ENCODE measurements around the gene GOT1.

Gene GOT1

DNA sequence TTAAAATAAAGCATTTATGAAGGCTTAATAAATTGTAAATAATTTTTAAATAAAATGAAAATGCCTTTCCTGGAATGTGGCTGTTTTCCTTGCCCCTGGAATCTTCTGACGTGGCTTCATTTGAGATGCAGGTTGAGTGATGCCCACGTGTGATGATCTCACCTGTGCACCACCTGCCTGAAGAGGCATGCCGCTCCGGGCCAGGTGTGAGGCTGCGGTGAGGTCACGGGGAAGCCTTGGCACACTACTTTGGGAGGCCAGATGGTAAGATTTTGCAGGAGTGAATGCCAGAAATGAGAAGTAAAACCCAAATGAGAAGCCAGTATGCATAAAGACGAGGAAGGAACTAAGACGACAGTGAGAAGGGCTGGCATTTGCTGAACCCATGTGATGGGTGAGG, 36.2 kb downstream of the GOT1 start:
- no peak for DNase-seq

DNA sequence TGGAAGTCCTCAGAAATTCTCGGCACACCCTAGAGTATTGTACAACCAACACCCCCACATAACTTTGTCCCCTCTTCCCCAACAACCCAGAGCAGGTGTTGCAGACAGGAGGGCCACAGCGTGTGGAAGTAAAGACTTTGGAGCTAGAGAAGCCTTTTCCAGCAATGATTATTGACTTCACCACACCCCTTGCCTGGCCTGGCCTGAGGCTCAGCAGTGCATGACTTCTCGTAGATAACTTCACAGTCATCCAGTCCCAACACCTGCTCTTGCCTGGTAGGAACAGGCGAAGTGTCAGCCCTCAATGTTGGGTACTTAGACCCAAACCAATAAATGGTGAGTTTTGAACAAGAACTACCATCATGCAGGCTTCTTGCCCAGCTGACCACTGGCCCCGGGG, 36.7 kb downstream of the GOT1 start:
- no peak for DNase-seq

DNA sequence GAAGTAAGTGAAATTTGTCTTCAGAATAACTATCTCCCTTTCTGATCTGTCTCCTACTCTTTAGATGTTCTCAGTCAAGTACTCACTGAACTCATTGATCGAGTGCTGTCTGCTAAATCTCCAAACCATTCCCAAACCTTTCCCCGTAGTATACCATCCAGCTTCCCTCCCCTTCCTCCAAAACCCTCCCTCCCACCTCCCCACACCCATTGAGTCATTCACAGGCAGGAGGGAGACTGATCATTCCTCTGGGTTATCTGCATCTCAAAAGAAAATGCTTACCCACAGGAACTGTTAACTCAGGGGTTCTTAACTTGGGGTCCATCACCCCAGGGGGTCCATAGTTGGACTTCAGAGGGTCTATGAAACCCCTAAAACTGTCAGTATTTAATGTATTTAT, 37.4 kb downstream of the GOT1 start:
- DNase-seq, result no peak

DNA sequence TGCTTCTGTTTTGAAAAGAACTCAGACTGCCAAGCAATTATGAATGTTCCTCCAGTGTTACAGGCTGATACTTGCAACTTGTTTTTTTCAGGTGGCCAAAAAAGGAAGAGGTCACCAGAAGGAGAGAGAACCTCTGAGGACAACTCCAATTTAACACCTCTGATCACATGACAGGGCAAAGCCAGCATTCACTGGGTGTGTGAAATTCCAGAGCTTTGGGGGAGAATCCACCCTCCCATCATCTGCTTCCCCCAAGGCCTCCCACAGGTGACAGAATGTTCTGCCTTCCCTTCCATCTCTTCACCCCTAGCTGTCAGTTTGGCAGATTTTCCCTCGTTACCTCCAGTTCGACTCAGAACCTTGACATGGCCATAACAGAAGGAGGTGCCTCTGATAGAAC, 39.1 kb downstream of the GOT1 start:
- no peak for DNase-seq

DNA sequence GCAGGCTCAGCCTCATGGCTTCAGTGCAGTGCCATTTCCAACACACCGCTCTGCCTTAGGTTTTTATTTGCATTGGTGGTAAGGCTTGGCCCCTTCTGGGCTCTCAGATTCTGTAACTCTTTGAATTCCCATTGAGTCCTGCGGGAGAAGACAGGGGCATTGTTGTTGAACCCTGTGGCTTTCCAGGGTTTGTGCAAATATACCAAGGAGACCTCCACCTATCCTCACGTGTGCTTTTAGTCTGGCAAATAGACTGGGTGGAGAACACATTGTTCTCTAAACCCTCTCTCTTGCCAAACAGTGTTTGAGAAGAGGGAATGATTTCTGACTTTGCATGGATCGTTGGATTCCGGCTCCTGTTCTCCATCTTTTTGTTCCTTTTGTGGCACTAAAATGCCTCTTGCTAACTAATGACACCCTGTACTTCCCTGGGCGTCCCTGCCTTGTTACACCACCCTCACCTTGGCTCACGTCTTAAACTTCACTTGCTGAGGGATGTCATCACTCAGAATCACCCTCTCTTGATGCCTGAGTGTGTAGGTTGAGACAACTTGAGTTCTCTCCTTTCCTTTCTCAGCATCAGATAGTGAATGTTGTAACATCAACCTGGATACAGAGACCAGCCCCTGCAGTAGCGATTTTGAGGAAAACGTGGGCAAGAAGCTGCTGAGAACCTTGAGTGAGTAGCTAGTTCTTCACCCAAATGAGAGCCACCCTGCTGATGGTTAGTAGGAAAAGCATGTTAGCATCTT, 40.5 kb downstream of the GOT1 start:
- no peak for DNase-seq

DNA sequence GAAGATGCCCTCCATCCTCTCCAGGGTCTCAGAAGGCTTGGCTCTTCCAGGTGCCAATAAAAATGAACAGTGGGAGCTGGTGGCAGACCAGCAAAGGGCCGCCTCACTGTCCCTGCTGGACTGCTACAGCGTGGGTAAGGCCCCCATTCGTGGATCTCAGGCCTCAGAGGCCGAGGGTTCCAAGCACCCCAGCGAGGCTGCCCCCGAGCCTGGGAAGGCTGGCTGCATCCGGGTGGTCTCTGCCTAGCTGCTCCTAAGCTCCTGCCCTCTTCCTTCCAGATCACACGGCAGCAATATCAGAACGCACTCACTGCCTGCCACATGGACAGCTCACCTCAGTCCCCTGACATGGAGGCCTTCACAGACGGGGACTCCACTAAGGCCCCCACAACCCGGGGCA, 42.9 kb downstream of the GOT1 start:
- DNase-seq, result no peak

DNA sequence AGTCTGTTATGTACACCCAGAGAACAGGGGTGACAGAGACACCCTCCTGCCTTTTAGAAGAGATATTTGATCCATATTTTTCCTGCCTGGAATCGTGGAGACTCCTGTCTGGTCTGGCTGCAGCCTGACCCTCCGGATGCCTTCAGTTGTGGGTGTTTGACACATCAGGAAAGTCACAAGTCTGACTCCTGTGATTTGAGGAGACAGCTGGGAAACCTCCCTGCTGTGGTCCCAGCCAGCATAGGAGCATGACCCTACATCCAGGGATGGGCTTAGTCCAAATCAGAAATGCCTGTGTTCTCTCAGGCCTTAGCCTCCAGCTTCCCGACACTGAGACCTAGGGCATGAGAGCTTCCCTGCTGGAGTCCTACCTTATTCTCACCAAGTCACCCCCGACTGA, 43.4 kb downstream of the GOT1 start:
- DNase-seq, result no peak

DNA sequence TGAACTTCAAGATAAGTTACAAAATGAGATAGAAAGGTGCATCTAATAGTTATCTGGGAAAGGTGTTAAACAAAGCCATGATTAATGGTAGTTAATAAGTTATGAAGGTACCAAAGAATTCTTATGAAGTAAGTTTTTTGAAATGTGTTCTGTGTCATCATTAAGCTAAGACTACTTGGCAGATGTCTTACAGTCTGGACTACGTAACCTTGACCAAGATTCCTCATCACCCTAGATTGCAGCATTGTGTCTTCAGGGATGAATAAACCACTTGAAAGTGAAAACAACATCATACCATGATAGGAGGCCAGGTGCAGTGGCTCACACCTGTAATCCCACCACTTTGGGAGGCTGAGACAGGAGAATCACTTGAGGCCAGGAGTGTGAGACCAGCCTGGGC, 48.2 kb downstream of the GOT1 start:
- no peak for DNase-seq

DNA sequence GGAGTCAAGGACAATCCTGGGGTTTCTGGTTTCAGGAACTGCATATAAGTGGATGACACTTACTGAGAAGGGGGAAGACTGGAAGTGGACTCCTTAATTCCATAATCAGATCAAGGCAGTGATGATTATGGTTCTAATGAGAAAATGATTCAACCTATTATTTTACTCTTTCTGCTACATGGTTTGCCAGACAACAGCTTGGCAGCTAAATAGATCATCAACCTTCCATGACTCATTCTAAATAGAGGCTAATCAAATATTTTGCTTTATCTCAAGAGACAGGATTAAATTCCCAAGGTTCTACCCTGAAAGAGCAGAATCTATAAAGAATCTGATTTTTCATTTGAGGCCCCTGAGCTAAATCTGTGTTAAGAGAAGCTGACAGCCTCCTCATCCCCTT, 55.0 kb downstream of the GOT1 start:
- no peak for DNase-seq

DNA sequence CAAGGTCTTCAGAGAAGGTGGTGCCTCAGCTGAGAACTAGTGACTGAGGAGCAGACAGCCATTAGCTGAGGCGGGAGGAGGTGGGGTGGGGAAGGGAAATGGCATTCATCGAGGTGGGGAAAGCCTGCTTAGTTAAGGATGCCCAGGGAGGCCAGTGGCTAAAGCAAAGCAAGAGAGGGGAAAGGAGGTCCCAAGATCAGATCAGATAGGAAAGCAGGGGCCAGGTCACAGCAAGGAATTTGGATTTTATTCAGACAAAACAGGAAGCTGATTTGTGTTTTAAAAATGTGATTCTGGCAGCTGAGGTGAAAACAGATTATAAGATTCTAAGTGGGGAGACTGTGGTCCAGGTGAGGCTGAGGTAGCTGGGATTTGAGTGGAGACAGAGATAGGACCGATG, 55.5 kb downstream of the GOT1 start:
- DNase-seq, result no peak

DNA sequence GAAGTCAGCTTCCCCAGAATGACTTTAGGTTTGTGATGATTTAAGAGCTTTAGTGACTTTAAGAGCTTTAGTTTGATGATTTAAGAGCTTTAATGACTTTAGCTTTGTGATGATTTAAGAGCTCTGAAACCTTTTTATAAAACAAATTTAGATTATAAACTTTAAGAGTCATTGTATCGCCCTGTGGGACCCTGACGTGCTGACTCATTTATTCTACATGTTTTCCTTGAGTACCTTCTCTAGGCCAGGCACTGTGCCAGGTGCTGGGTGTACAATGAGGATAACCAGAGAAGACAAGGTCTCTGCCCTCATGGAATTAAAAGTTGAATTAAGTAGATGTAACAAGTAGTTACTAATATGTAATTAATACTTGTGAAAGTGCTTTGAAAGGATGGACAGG, 55.9 kb downstream of the GOT1 start:
- no peak for DNase-seq

DNA sequence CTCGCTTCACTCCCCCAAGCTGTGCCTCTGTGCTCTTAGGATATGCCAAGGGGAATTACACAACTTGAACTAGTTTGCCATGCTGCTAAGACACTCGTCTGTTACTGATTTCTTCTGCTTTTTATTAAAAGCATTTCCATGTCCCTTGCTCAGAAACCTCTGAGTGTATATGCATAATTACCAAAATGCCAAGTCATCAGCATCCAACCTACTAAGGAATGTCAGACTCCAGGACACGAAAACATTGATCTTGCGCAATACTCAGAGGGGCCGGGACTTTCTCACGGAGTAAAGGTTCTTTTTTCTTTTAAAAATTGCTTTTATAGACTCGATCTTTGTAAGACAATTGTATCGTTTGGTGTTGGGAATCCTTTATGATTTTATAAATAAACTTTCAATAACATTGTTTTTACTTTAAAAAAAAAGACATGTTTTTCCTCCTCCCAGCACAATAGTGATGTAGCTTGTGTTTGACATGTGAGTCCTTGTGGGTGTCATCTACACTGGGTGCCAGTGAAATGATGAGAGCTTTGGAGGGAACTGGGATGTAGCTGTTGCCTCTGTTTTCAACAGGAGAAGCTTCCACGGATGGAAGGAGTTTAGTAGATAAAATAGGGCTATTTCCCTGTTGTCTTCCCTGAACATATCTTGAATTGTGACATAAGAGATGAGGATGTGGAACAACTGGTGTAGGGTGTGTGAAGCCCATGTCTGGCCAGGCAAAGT, 57.7 kb downstream of the GOT1 start:
- no peak for DNase-seq

DNA sequence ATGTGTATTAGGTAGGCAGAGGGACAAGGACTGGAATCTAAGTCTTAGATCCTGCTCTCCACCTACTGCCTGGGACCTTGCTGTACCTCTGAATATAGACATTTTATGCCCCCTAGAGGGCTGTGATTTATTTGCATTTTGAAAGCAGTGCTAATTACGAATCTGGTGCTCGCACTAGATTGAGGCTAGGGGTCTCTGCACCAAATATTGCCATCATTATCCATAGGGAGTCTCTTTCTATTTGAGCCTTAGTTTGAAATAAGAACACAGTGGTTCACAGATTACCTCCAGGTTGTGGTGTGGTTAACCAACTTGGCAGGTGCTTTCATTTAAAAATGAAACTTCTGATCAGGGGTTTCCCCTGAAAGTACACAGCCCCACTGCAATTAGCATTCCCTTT, 59.4 kb downstream of the GOT1 start:
- DNase-seq, result peak; percentile 14

DNA sequence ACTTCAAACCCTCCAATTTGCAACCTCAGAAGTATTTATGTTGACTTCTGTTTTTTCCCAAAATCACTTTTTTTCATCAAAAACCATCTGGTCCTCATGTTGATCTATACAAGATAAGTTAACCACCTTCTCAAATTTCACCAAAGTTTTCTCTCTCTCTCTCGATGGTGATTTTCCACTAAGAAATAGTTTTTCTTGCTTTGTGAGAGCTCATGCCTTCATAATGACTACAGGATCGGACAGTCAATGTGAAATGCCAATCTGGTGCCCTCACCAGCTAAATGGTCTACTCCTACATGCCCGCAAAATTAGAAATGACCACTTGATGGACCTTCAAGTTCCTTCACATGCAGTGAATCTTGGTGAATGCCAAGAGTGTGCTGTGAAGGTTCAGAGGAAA, 60.9 kb downstream of the GOT1 start:
- DNase-seq, result no peak

DNA sequence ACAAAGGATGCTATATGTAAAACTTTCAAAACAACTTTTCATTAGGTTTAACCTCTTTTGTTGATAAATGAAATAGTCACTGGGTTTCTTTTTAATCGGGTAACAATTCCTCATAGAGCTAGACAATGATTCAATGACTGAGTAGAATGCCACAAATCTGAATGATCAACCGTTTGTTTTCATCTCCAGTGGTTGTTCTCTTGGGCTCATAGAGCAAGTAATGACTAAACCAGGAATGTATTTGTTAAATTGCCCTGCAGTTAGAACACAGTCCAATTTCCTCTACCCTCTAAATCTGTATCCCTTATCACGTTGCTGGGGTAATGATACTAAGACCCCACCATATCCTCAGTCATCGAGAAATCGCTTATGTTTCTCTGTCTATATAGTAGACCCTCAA, 61.3 kb downstream of the GOT1 start:
- no peak for DNase-seq

DNA sequence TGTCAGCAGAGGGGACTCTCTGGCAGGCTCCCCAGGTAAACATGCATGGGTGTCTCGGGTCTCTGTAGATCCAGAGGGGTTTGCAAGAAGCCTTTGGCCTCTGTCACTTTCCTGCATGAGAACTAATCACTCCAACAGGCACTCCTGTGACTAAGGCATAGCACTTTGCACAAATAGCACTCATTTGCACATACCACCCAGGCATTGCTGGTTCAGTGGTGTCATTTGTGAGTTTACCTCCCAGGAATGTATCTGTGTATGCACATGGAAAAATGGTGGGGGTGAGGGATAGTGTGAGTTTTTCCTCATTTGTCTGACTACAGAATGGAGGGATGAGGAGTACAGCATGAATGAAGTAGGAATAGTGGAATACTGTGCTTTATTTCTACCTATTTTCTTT, 61.8 kb downstream of the GOT1 start:
- DNase-seq, result no peak

DNA sequence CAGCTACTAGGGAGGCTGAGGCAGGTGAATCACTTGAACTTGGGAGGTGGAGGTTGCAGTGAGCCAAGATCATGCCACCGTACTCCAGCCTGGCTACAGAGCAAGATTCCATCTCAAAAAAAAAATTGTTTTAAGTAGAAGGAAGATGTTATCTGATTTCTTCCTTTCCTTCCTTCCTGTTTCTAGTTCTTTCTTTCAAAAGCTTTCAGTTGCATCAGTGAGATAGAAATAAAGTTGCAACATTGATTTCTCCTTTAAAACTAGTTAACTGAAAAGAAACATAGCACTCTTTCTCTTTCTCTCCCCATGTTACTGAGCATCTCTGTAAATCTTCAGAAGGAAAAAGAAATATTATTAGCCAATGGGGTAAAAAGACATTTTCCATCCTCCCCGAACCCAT, 63.8 kb downstream of the GOT1 start:
- no peak for DNase-seq

DNA sequence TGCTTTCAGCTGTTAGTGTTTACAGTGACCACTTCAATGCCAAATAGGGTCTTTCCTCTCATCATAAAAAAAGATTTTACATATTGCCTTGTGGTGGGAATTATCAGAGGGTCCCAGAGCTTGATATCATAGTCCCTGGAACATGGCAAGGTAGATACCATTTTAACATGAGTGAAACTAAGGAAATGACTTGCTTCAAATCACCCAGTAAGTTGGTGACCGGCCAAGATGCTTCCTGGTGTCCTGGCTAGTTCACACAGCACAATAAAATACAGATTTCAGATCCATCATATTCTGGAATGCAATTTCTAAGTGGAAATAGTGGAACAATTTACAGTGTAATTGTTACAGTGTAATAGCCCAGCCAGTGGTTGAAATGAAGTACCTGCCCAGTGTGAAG, 64.7 kb downstream of the GOT1 start:
- DNase-seq, result no peak

DNA sequence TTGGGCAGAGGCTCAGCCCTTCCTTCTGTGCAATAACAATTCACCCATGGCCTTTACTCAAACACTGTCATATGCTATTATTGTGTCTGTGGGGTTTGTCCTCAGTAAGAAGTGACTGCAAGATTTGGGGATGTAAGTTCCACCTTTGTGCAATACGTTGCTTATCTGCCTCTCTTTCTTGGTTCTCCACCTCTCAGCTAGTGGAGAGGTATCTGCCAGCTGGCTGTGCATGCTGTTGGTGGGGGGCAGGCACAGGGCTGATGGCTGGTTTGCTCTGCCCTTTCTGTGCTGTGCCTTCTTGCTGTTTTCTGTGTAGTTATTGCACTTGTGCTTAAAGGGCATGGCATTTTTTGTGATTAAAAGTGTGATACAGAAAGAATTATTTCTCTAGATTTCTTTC, 65.1 kb downstream of the GOT1 start:
- DNase-seq, result no peak

DNA sequence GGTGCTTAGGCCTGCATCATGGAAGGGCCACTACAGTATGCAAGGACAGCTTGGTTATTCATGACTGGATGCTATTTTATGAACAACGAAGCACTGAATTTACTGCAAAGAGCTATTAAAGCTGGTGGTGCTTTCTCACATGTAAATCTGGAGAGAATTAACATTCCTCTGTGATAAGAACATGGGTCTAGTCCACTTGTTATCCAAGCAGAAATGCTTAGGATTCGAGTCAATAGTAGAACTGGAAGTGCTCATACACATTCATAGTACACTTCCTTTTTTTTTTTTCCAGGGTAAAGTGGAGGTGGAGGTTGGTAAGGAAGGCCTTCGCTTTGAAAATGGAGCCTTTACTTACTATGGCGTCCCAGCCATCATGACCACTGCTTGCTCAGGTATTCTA, 66.3 kb downstream of the GOT1 start:
- no peak for DNase-seq

DNA sequence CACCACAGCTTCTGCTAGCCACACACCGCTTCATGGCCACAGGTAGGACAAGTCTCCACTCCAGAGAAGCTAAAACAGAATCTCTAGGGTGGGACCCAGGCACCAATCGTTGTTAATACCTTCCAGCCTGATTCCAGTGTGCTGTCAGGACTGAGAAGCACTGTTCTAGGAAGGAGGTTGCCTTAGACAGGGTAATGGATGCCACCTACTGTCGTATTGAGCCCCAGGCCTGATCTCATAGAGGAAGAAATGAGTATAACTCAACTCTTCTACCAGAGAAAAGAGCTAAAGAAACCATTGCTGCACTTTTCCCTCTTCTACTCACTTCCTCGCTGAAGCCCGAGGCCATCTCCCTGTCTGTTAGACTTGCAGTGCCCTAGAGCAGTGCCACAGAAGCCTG, 69.5 kb downstream of the GOT1 start:
- no peak for DNase-seq

DNA sequence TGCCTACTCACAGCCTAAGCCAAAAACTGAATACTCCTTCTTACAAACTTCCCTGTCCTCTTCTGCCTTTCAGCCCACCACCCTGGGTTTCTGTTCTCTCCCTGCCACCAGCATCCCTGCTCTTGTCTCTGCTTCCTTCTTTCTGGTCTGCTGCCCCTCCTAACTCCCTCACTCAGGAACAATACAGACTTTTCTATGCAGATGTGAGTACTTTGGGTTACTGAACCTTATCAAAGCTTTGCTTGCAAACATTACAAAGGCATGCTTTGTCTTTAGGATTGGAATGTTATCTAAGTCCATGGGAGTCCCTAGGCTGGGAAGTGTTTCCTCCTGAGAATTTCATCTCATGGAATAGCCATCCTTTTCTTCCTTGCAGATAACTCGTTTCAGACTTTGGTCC, 72.3 kb downstream of the GOT1 start:
- DNase-seq, result no peak

DNA sequence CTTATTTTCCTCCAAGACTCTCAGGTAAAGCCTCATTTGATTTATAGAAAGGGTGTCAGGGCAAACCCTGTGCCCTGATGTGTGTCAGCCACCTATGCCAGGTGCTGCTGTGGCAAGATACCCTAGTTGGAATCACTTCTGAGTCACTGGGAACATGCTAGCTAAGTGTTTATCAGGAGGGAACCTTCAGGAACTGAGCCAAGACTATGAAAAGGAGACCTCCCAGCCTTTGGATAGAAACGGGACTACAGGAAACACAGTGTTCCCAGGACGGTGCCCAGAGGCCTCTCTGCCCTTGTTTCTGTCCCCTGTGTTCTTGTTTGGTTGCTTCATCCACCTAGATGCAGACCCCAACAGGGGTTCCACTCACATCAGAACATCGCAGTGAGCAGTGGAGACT, 72.7 kb downstream of the GOT1 start:
- no peak for DNase-seq

DNA sequence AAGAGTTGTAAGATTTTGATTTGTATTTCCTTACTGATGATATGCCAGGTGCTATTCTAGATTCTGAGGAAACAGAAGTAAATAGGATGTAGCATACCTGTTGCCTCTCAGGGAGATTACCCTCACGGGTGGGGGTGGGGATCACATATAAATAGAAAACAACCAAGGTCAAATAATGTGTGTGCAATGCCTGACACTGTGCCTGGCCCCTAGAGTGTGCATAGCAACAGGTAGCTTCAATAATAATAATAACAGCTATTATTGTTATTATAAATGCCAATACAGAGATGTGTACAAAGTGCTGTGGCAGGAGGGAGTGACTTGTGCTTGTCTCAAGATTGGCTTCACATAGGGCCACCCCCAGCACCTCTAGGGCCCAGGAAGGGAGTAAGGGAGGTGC, 77.2 kb downstream of the GOT1 start:
- no peak for DNase-seq

DNA sequence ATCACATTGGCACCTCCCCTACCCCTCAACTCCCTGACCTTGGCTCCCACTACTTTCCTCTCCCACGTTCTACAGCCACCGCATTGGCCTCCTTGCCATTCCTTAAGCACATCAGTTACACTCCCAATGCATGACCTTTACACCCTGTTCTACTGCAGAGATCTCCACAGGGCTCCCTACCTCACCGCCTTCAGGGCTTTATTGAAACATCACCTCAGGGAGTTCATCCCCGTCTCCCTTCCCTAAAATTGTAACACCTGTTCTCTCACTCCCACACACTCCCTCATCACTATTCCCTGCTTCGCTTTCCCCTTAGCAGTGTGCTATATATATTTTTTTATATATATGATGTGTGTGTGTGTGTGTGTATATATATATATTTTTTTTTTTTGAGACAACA, 82.8 kb downstream of the GOT1 start:
- no peak for DNase-seq

All from SHP77 treated with DMSO at 0.1 percent for 48 hours (cell line).